Peyer's patch (tissue), 4 donors: ENCODE measurements around the gene FPR2. TPM values are rescaled to one million over a fixed set of nuclear protein-coding genes. Genes with fewer than 3 reads are reported as not detected.
A peak's percentile ranks its signal among the peaks of the same experiment; 100 is the strongest.
"Not testable (repeated sequence)": the region's sequence is repeated elsewhere in the genome, so short reads cannot be mapped to it uniquely, and the experiment has no call there.

Source experiments
- DNase-seq, 3 donors: peaks; one replicate each; pipeline ENCODE4 v3.0.0-alpha.2; 2017 to 2019
- H3K27ac ChIP-seq, 4 donors: fragments of 200-600 bp; sonication (generic); one replicate each; pipeline ENCODE4 v1.5.1; 2016 to 2019
- H3K27me3 ChIP-seq, 2 donors: fragments of 200-600 bp; sonication (generic); one replicate each; pipeline ENCODE4 v1.5.1; 2019
- H3K36me3 ChIP-seq, 3 donors: fragments of 200-600 bp; sonication (generic); one replicate each; pipeline ENCODE4 v1.5.1; 2016 to 2019
- H3K4me1 ChIP-seq, 4 donors: fragments of 200-600 bp; sonication (generic); one replicate each; pipeline ENCODE4 v1.5.1; 2016 to 2019
- H3K4me3 ChIP-seq, 4 donors: fragments of 200-600 bp; sonication (generic); 1 replicate in 3 of 4; 2 replicates in 1 of 4; pipeline ENCODE4 v1.5.1; 2016 to 2019; ENCODE audit warnings: mild to moderate bottlenecking in 1 of 4
- H3K9me3 ChIP-seq, 4 donors: fragments of 200-600 bp; sonication (generic); one replicate each; pipeline ENCODE4 v1.5.1; 2016 to 2019; ENCODE audit warnings: mild to moderate bottlenecking in 1 of 4
- CTCF ChIP-seq, 6 experiments: fragments of 450-650 bp in 4 of 6; fragments of 200-600 bp in 2 of 6; sonication (generic) in 1 of 6; IDR thresholded peaks; one replicate each; pipeline ENCODE4 v1.5.1; 2017 to 2019; ENCODE audit warnings: antibody characterized with exemption in 6 of 6, mild to moderate bottlenecking in 3 of 6, moderate library complexity in 1 of 6
- POLR2A ChIP-seq, 2 donors: fragments of 450-650 bp; IDR thresholded peaks; one replicate each; pipeline ENCODE4 v1.5.1; 2017; ENCODE audit warnings: antibody characterized with exemption in 2 of 2, mild to moderate bottlenecking in 2 of 2, moderate library complexity in 2 of 2
- total RNA-seq, 4 donors: library from RNA; depleted of rRNA; stranded (reverse); fragments of >200 nt; gene quantifications; one replicate each; pipeline ENCODE4 v1.1.0, GENCODE V29; 2016

The FPR2 gene
- total RNA-seq, 4 donors from 2014 or later, result 1.9 TPM; not detected in 3

GRCh38 chr19:51771376-51772130 lies 10.6 kb downstream of the FPR2 start:
- no peak overlapping the region for H3K4me3 ChIP-seq
- no peaks in the 10 kb centered on the region for H3K36me3 ChIP-seq
- no peaks in the 10 kb centered on the region for H3K4me1 ChIP-seq
- H3K9me3 ChIP-seq, result no peaks in the 10 kb centered on the region
- no peak for DNase-seq
- TF ChIP-seq CTCF (IDR thresholded peaks at IDR 0.05), result no peak
- no peak for TF ChIP-seq POLR2A (IDR thresholded peaks at IDR 0.05)
- no peaks in the 10 kb centered on the region for H3K27me3 ChIP-seq
- H3K27ac ChIP-seq, result peak overlapping the region in 1 of 4 donors; percentile 25

GRCh38 chr19:51772977-51773376 lies 12.0 kb downstream of the FPR2 start:
- TF ChIP-seq POLR2A (IDR thresholded peaks at IDR 0.05) (no peak), CTCF (IDR thresholded peaks at IDR 0.05) (no peak)
- Histone ChIP-seq H3K4me1 (no peaks in the 10 kb centered on the region), H3K4me3 (no peak overlapping the region), H3K9me3 (no peaks in the 10 kb centered on the region), H3K27me3 (no peaks in the 10 kb centered on the region), H3K27ac (no peak overlapping the region), H3K36me3 (no peaks in the 10 kb centered on the region)
- no peak for DNase-seq

- not testable (repeated sequence) for H3K36me3 ChIP-seq, H3K4me1 ChIP-seq, H3K4me3 ChIP-seq, H3K27me3 ChIP-seq, DNase-seq, H3K27ac ChIP-seq, H3K9me3 ChIP-seq
Observed at GRCh38 chr19:51776561-51776960, 15.6 kb downstream of the FPR2 start.

GRCh38 chr19:51777570-51778462 lies 16.8 kb downstream of the FPR2 start:
- no peak overlapping the region for H3K27ac ChIP-seq
- no peaks in the 10 kb centered on the region for H3K9me3 ChIP-seq
- no peaks in the 10 kb centered on the region for H3K4me1 ChIP-seq
- peak; percentile 5 to 59 (median 54) for TF ChIP-seq CTCF (IDR thresholded peaks at IDR 0.05)
- no peak for TF ChIP-seq POLR2A (IDR thresholded peaks at IDR 0.05)
- H3K27me3 ChIP-seq, result no peaks in the 10 kb centered on the region
- no peaks in the 10 kb centered on the region for H3K36me3 ChIP-seq
- no peak overlapping the region for H3K4me3 ChIP-seq
- DNase-seq, result peak in 1 of 3 donors; percentile 63

GRCh38 chr19:51779181-51779580 lies 18.2 kb downstream of the FPR2 start:
- Histone ChIP-seq H3K27me3 (no peaks in the 10 kb centered on the region), H3K36me3 (no peaks in the 10 kb centered on the region), H3K4me3 (no peak overlapping the region), H3K27ac (no peak overlapping the region), H3K9me3 (no peaks in the 10 kb centered on the region), H3K4me1 (no peaks in the 10 kb centered on the region)
- no peak for TF ChIP-seq CTCF (IDR thresholded peaks at IDR 0.05)
- no peak for TF ChIP-seq POLR2A (IDR thresholded peaks at IDR 0.05)
- DNase-seq, result no peak

- Histone ChIP-seq H3K9me3 (no peaks in the 10 kb centered on the region), H3K4me1 (no peaks in the 10 kb centered on the region), H3K27ac (no peak overlapping the region), H3K36me3 (no peaks in the 10 kb centered on the region), H3K4me3 (no peak overlapping the region), H3K27me3 (no peaks in the 10 kb centered on the region)
- no peak for DNase-seq
- no peak for TF ChIP-seq CTCF (IDR thresholded peaks at IDR 0.05)
- no peak for TF ChIP-seq POLR2A (IDR thresholded peaks at IDR 0.05)
Observed at GRCh38 chr19:51779703-51780102, 18.7 kb downstream of the FPR2 start.
